Smooth muscle cell of the brain vasculature (primary cell): ENCODE results near the gene PPP1R8.
"Not testable (repeated sequence)": the region's sequence is repeated elsewhere in the genome, so short reads cannot be mapped to it uniquely, and the experiment has no call there.

Source experiments
- DNase-seq: peaks from one replicate; pipeline ENCODE4 v3.0.0-alpha.2; 2012; ENCODE audit warnings: low read depth, low spot score

The PPP1R8 gene

DNA sequence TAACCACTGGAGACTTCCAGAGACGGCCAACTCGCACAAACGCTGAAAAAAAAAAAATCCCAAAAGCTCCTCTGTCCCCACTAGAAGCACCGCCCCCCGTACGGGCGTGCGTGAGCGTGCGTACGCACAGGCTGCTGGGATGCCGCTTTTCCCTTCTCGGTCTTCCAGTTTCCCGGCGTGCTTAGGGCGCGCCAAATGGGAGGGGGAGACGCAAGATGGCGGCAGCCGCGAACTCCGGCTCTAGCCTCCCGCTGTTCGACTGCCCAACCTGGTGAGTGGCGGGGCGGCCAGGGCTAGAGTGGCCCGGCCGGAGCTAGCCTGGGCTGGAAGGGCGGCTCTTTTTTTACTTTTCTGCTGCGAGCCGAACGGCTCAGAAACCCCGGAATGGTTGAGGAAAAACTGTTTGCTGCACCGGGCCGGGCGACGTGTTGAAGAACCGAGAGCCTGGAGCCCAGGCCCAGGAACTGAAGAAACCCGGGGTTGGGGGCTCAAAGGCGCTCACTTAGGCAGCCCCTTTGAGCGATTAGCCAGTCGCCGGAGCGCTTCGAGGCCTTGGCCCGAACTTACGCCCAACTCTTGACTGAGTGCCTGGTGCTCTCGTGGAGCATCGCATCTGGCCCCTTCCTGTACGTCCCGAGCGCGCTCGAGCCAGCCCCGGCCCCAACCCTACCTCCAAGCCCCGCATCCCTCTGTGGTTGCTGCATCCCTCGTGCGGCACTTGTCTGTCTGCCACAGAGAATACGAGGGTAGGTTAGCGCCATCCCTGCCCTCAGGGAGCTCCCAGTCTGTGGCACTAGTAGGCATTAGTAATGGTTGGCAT, at the start of gene PPP1R8:
Gene PPP1R8, plus strand, starts transcription at position 162 of the 820 bp plus-strand sequence. Its CDS starts 54 bp downstream, at position 216.
- DNase-seq, result peak; percentile 93

GRCh38 chr1:27782950-27783349, 47.6 kb upstream of the PPP1R8 start:
- DNase-seq, result no peak

- DNase-seq, result no peak
Measured at GRCh38 chr1:27784700-27785099, 45.9 kb upstream of the PPP1R8 start.

DNA sequence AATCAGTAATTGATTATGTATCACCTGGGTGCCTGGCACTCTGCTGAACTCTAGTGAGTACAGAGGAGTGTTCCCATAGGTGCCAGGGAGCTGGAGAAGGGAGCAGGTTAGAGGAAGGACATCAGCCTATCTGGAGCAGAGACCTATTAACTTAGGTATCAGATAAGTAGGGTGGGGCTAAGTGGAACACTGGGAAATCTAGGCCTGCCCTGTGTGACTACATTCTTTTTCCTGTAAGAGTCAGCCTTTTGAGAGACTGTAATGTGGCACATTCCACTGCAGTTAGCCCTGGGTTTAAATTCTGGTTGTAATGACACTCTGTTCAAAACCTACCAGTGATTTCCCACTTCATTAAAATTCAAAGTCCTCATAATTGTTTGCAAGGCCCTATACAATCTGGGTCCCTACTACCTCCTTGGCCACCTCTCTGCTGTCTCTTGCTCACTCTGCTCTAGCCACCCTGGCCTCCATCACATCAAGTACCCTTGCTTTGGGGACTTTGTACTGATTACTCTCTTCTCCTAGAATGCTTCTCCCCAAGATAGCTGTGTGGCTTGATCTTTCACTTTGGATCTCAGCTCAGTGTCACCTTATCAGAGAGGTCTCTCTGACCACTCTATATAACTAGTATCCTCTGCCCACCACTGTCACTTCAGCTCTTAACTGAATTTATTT, 44.7 kb upstream of the PPP1R8 start:
- DNase-seq, result no peak

DNA sequence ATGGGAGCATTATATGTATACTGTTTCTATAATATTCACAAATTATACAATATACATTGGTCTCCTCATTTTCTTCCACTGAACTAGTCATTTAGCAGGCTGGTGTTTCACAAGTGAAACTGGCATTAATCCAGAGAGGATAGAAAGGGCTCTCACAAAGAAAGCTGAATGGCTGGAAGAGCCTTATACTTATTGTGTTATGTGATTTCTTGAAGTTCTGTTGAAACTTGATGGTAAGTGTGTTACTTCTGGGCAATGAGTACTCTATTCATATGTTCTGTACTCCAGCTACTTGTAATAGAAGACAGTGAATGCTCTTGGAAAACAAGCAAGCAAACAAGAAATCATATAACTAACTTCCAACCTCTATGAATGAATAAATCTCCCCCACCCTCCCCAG, 42.7 kb upstream of the PPP1R8 start:
- no peak for DNase-seq

DNA sequence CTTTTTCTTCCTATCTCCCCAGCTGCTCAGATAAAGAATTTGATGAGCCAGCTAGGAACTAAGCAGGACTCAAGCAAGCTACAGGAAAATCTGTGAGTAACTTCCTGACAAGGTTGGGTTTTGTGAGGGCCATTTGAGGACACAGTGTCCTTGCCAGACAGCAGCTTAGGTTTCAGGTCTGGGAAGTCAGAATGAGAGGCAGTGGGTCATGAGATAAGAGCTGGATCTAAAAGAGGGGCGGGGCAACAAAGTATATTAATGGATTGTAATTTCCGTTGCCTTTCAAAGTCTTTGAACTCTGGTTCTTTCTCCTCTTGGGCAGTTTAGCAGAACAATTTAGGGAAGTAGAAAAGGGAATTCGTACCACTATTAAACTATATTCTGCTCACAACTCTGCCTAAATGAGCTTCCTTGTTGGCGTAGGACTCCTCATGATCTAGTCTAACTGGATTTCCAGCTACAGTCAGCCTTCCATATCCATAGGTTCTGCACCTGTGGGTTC, 41.0 kb upstream of the PPP1R8 start:
- DNase-seq, result no peak

GRCh38 chr1:27790270-27790669, 40.3 kb upstream of the PPP1R8 start:
- DNase-seq, result not testable (repeated sequence)

DNA sequence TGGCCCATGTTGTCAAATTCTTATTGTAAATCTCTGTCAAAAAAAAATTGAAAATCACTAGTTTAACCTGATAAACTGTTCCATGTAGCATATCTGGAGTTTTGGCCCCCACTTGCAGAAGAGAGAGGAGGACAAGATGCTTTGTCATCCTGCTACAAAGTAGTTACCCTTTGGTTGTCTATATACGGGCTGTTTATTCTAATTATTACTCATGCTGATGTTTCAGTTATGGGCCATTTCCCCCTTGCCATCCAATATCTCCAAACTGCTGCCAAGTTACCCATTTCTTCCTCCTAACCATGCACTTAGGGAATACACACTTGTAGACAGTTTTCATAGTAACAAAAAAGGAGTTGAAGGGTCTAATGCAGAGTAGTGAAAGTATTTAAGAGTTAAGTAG, 35.0 kb upstream of the PPP1R8 start:
- DNase-seq, result no peak

- no peak for DNase-seq
Measured at GRCh38 chr1:27804791-27805190, 25.8 kb upstream of the PPP1R8 start.

- DNase-seq, result no peak
Measured at GRCh38 chr1:27806758-27807157, 23.8 kb upstream of the PPP1R8 start.

- no peak for DNase-seq
Measured at GRCh38 chr1:27807385-27807784, 23.2 kb upstream of the PPP1R8 start.

DNA sequence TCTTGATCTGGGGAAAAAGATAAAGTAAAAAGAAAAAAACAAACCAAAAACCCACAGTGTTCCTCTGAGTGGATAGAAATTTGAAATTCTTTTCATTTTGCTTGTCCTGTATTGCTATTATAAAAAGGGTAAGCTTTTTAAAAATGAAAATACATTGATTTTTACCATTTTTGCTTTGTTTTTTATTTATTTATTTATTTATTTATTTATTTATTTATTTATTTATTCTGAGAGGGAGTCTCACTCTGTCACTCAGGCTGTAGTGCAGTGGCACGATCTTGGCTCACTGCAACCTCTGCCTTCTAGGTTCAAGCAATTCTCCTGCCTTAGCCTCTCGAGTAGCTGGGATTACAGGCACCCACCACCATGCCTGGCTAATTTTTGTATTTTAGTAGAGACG, 22.5 kb upstream of the PPP1R8 start:
- DNase-seq, result not testable (repeated sequence)

DNA sequence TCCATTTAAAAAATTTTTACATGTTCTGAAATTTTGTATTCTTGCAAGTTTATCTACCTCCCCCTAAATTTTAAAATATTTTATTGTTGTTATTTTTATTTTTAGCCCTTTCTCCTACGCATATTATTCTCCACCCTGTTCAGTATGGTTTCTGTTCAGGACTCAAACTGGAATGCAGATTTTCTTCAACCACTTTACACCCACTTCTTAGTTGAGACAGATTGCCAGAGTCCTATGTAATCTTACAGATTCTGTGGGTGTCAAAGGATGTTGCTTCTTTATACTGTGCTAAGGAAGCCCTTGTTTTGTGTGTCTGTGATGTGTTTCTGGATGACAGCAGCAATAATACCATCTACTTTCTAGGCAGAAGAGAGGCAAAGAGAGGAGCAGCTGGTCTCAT, 20.7 kb upstream of the PPP1R8 start:
- DNase-seq, result no peak

GRCh38 chr1:27811741-27812500, 18.7 kb upstream of the PPP1R8 start:
- no peak for DNase-seq

- peak; percentile 23 for DNase-seq
Measured at GRCh38 chr1:27816921-27817630, 13.5 kb upstream of the PPP1R8 start.

DNA sequence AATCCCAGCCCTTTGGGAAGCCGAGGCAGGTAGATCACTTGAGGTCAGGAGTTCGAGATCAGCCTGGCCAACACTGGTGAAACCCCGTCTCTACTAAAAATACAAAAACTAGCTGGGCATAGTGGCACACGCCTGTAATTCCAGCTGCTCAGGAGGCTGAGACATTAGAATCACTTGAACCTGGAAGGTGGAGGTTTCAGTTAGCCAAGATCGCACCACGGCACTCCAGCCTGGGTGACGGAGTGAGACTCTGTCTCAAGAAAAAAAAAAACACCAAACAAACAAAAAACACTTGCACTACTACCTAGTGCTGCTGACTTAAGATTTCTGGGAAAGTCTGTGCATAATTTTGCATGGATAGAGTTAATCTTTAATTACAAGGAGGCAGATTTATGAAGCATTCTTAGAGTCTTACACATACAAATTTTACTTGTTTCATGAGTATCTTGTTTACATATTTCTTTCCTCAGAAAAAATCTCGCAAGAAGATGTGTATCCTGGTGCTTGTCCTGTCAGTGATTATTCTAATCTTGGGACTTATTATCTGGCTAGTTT, 8.7 kb upstream of the PPP1R8 start:
- DNase-seq, result no peak

GRCh38 chr1:27823784-27824183, 6.8 kb upstream of the PPP1R8 start:
- DNase-seq, result no peak

DNA sequence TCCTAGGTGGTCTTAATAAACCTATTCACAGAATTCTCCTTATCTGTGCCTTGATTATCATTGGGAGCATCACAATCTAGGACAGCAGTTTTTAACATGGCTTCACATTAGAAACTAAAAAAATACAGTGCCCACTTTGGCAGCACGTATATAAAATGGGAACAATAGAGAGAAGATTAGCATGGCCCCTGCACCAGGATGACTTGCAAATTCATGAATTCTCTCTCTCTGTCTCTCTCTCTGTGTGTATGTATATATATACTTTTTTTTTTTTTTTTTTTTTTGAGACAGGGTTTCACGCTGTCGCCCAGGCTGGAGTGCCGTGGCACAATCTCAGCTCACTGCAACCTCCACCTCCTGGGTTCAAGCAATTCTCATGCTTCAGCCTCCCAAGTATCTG, 6.2 kb upstream of the PPP1R8 start:
- DNase-seq, result no peak

- DNase-seq, result not testable (repeated sequence)
Measured at GRCh38 chr1:27829339-27829960, 1.1 kb upstream of the PPP1R8 start.

GRCh38 chr1:27831568-27832410, 1.2 kb downstream of the PPP1R8 start:
- no peak for DNase-seq
